H9 (cell line): Measurements from ENCODE around the gene RAD51D. TPM values are rescaled to one million over a fixed set of nuclear protein-coding genes. Genes with fewer than 3 reads are reported as not detected.

Experiments
- DNase-seq: peaks from one replicate; pipeline ENCODE4 v3.0.0-alpha.2; 2017
- H2AFZ ChIP-seq: one replicate; pipeline ENCODE4 v1.6.1; 2013; ENCODE audit warnings: mild to moderate bottlenecking, low read length, control low read depth, moderate library complexity
- H2AK5ac ChIP-seq: 2 replicates; pipeline ENCODE4 v1.6.1; 2013; ENCODE audit warnings: low read length, control low read depth, mixed read lengths; ENCODE audit not compliant: insufficient read length
- H2BK120ac ChIP-seq: one replicate; pipeline ENCODE4 v1.6.1; 2013; ENCODE audit warnings: low read depth, mild to moderate bottlenecking, low read length, control low read depth, inconsistent platforms; ENCODE audit not compliant: poor library complexity, severe bottlenecking
- H2BK12ac ChIP-seq: 2 replicates; pipeline ENCODE4 v1.6.1; 2013; ENCODE audit warnings: low read length, control low read depth, mixed read lengths, low read depth; ENCODE audit not compliant: insufficient read length
- H2BK15ac ChIP-seq: 2 replicates; pipeline ENCODE4 v1.6.1; 2013; ENCODE audit warnings: low read depth, low read length, control low read depth
- H2BK20ac ChIP-seq: one replicate; pipeline ENCODE4 v1.6.1; 2013; ENCODE audit warnings: low read depth, mild to moderate bottlenecking, low read length, control low read depth, inconsistent platforms; ENCODE audit not compliant: poor library complexity, severe bottlenecking
- H2BK5ac ChIP-seq: 2 replicates; pipeline ENCODE4 v1.6.1; 2013; ENCODE audit warnings: low read length, control low read depth, mixed read lengths; ENCODE audit not compliant: insufficient read length
- H3K14ac ChIP-seq: 2 replicates; pipeline ENCODE4 v1.6.1; 2013; ENCODE audit warnings: low read length, control low read depth; ENCODE audit not compliant: insufficient read depth
- H3K18ac ChIP-seq: 2 replicates; pipeline ENCODE4 v1.6.1; 2013; ENCODE audit warnings: low read depth, mild to moderate bottlenecking, mixed read lengths, low read length, control low read depth; ENCODE audit not compliant: insufficient read length
- H3K23ac ChIP-seq: 2 replicates; pipeline ENCODE4 v1.6.1; 2013; ENCODE audit warnings: low read length, control low read depth, mixed read lengths, low read depth; ENCODE audit not compliant: insufficient read length
- H3K23me2 ChIP-seq: 2 replicates; pipeline ENCODE4 v1.6.1; 2013; ENCODE audit warnings: low read depth, mild to moderate bottlenecking, mixed read lengths, low read length, control low read depth; ENCODE audit not compliant: insufficient read length, poor library complexity, severe bottlenecking
- H3K27ac ChIP-seq: 2 replicates; pipeline ENCODE4 v1.5.1; 2013; ENCODE audit warnings: low read length, control low read depth, mixed read lengths, low read depth; ENCODE audit not compliant: insufficient read length
- H3K27me3 ChIP-seq: 2 replicates; pipeline ENCODE4 v1.6.1; 2013; ENCODE audit warnings: low read length, control low read depth, inconsistent platforms; ENCODE audit not compliant: insufficient read depth
- H3K4ac ChIP-seq: 2 replicates; pipeline ENCODE4 v1.6.1; 2013; ENCODE audit warnings: low read depth, mild to moderate bottlenecking, control low read depth, inconsistent platforms, low read length, moderate library complexity
- H3K4me1 ChIP-seq: 2 replicates; pipeline ENCODE4 v1.6.1; 2013; ENCODE audit warnings: low read length, control low read depth, inconsistent platforms; ENCODE audit not compliant: insufficient read depth
- H3K4me2 ChIP-seq: 2 replicates; pipeline ENCODE4 v1.6.1; 2013; ENCODE audit warnings: low read length, control low read depth, mixed read lengths; ENCODE audit not compliant: insufficient read length, insufficient read depth
- H3K56ac ChIP-seq: 2 replicates; pipeline ENCODE4 v1.6.1; 2013; ENCODE audit warnings: low read depth, mild to moderate bottlenecking, mixed read lengths, low read length, control low read depth; ENCODE audit not compliant: insufficient read length
- H3K79me1 ChIP-seq: 2 replicates; pipeline ENCODE4 v1.6.1; 2013; ENCODE audit warnings: low read depth, mild to moderate bottlenecking, moderate library complexity, low read length, control low read depth, inconsistent platforms; ENCODE audit not compliant: insufficient read depth, poor library complexity, severe bottlenecking
- H3K79me2 ChIP-seq: 2 replicates; pipeline ENCODE4 v1.6.1; 2013; ENCODE audit warnings: low read length, control low read depth, inconsistent platforms; ENCODE audit not compliant: insufficient read depth
- H3K9ac ChIP-seq: 2 replicates; pipeline ENCODE4 v1.6.1; 2013; ENCODE audit warnings: low read length, control low read depth, mixed read lengths; ENCODE audit not compliant: insufficient read length; ENCODE audit errors: extremely low read depth
- H3K9me3 ChIP-seq: one replicate; pipeline ENCODE4 v1.6.1; 2013; ENCODE audit warnings: low read depth, low read length, inconsistent platforms; ENCODE audit not compliant: control insufficient read depth
- H3T11ph ChIP-seq: one replicate; pipeline ENCODE4 v1.6.1; 2013; ENCODE audit warnings: mild to moderate bottlenecking, low read length, control low read depth, inconsistent platforms
- H4K20me1 ChIP-seq: one replicate; pipeline ENCODE4 v1.6.1; 2013; ENCODE audit not compliant: control insufficient read depth, insufficient read length, insufficient read depth
- H4K5ac ChIP-seq: 2 replicates; pipeline ENCODE4 v1.6.1; 2013; ENCODE audit warnings: low read depth, mild to moderate bottlenecking, mixed read lengths, low read length, control low read depth; ENCODE audit not compliant: insufficient read length
- H4K8ac ChIP-seq: replicated peaks from 2 replicates; pipeline ENCODE4 v1.6.1; 2013; ENCODE audit warnings: low read length, control low read depth, mixed read lengths, low read depth; ENCODE audit not compliant: insufficient read length
- H4K91ac ChIP-seq: 2 replicates; pipeline ENCODE4 v1.6.1; 2013; ENCODE audit warnings: low read depth, mild to moderate bottlenecking, moderate library complexity, mixed read lengths, low read length, control low read depth; ENCODE audit not compliant: insufficient read length
- H3K27ac Mint-ChIP-seq, 3 experiments: 2 replicates in 2 of 3; 3 replicates in 1 of 3; pipeline ENCODE4 v1.8.0; 2020 to 2021; ENCODE audit warnings: mixed read lengths in 3 of 3, mild to moderate bottlenecking in 1 of 3, moderate library complexity in 1 of 3
- H3K27me3 Mint-ChIP-seq: 2 replicates; pipeline ENCODE4 v1.8.0; 2021; ENCODE audit warnings: low read depth, mild to moderate bottlenecking, moderate library complexity, mixed read lengths
- H3K36me3 Mint-ChIP-seq, 3 experiments: 2 replicates in 2 of 3; 3 replicates in 1 of 3; pipeline ENCODE4 v1.8.0; 2020 to 2021; ENCODE audit warnings: low read depth in 3 of 3, mixed read lengths in 3 of 3; ENCODE audit not compliant: insufficient read depth in 1 of 3
- H3K4me1 Mint-ChIP-seq, 2 experiments: 2 replicates each; pipeline ENCODE4 v1.8.0; 2020; ENCODE audit warnings: mixed read lengths in 2 of 2
- H3K4me3 Mint-ChIP-seq, 2 experiments: 2 replicates in 1 of 2; 3 replicates in 1 of 2; pipeline ENCODE4 v1.8.0; 2020 to 2021; ENCODE audit warnings: mild to moderate bottlenecking in 2 of 2, mixed read lengths in 2 of 2, moderate library complexity in 1 of 2
- H3K9me3 Mint-ChIP-seq, 2 experiments: 2 replicates in 1 of 2; 3 replicates in 1 of 2; pipeline ENCODE4 v1.8.0; 2020; ENCODE audit warnings: mild to moderate bottlenecking in 2 of 2, mixed read lengths in 2 of 2, moderate library complexity in 1 of 2
- WGBS: extraction: QIAGEN DNeasy Blood & Tissue Kit; methylation state at CpG from one replicate; pipeline ENCODE4 v1.1.7; 2013; ENCODE audit warnings: missing lambda C conversion rate, low lambda C conversion rate, mixed read lengths; ENCODE audit not compliant: insufficient read length; ENCODE audit errors: extremely low coverage; 5-methylcytosine and 5-hydroxymethylcytosine counted together
- total RNA-seq: library from RNA; stranded (reverse); gene quantifications from 2 replicates; pipeline ENCODE4 v1.2.1, GENCODE V29; 2021
- TF ChIP-seq, protein P1 (sequence below): fragments of 200-600 bp; sonication (generic); conservative IDR thresholded peaks from 3 replicates; pipeline ENCODE4 v1.8.0; 2021; ENCODE audit warnings: antibody characterized with exemption, mild to moderate bottlenecking

RAD51D gene
- total RNA-seq, 1 experiment from 2014 or later = 15.8 TPM

DNA sequence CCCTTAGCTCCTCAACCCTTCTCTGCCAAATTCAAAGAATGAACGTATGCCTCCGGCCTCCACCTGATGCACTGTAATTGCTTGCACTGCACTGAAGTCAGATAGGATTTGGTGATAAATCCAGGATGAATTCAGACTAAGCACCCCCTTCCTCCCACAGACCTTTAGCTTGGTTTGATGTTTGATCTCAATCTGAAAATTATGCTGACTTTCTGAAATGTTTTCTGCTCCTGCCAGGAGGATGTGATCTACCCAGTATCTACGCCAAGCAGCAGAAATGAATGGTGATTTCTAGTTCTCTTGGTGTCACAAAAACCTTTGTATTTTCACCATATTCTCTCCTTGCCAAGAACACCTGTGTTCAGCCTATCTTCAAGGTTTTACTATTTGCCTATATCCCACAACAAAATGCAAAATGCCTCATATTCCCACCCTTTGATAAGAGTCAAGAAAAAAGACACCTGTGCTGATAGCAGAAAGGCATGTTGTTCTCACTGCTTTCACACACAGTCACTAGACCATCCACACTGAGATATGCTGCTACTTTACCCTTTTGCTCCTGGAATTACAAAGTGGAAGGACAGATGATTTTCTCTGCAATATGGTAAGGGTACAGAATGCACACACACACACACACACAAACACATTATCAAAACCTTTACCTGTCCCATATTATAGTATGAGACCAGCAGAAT lies 70.8 kb downstream of the RAD51D start:
- Histone ChIP-seq H3K4ac (no peak overlapping the region), H3K56ac (no peak overlapping the region), H3K18ac (no peak overlapping the region), H2BK12ac (no peak overlapping the region), H3K23ac (no peak overlapping the region), H4K8ac (no peak overlapping the region), H3K27ac (no peak overlapping the region), H3K27me3 (no peaks in the 10 kb centered on the region), H3K79me2 (no peaks in the 10 kb centered on the region), H3K4me2 (no peak overlapping the region), H3K79me1 (no peaks in the 10 kb centered on the region), H3T11ph (no peak overlapping the region), H3K4me1 (no peaks in the 10 kb centered on the region), H3K9me3 (no peaks in the 10 kb centered on the region), H3K14ac (no peak overlapping the region), H2BK120ac (no peak overlapping the region), H4K20me1 (no peaks in the 10 kb centered on the region), H3K23me2 (no peaks in the 10 kb centered on the region), H2AFZ (no peak overlapping the region), H2BK20ac (no peak overlapping the region), H2BK5ac (no peak overlapping the region), H2BK15ac (no peak overlapping the region), H4K91ac (no peak overlapping the region), H2AK5ac (no peak overlapping the region), H4K5ac (no peak overlapping the region), H3K9ac (no peak overlapping the region)
- TF ChIP-seq, protein P1, sequence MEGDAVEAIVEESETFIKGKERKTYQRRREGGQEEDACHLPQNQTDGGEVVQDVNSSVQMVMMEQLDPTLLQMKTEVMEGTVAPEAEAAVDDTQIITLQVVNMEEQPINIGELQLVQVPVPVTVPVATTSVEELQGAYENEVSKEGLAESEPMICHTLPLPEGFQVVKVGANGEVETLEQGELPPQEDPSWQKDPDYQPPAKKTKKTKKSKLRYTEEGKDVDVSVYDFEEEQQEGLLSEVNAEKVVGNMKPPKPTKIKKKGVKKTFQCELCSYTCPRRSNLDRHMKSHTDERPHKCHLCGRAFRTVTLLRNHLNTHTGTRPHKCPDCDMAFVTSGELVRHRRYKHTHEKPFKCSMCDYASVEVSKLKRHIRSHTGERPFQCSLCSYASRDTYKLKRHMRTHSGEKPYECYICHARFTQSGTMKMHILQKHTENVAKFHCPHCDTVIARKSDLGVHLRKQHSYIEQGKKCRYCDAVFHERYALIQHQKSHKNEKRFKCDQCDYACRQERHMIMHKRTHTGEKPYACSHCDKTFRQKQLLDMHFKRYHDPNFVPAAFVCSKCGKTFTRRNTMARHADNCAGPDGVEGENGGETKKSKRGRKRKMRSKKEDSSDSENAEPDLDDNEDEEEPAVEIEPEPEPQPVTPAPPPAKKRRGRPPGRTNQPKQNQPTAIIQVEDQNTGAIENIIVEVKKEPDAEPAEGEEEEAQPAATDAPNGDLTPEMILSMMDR = no peak
- DNase-seq = no peak
- Mint-ChIP-seq H3K4me3 (no peak overlapping the region), H3K27ac (peak overlapping the region in 2 of 3 experiments; percentile 13 to 22; a peak in 3 of 7 replicates), H3K36me3 (0 out of 7 replicates have a peak, but pooled peaks cover 0 to 4% (median 0%) of the 10 kb centered on the region in 3 experiments), H3K4me1 (peaks cover 24 to 26% of the 10 kb centered on the region in 2 experiments), H3K27me3 (no peaks in the 10 kb centered on the region), H3K9me3 (no peaks in the 10 kb centered on the region)
- WGBS = no CpG with 5 or more reads among the region's 3 CpGs
